ES-I3 (cell line): ENCODE data around the gene FAM168A.
"Not testable (repeated sequence)": the region's sequence is repeated elsewhere in the genome, so short reads cannot be mapped to it uniquely, and the experiment has no call there.

ENCODE experiments used
- H3K36me3 ChIP-seq: 2 replicates; pipeline ENCODE4 v1.6.1; 2013; ENCODE audit warnings: mild to moderate bottlenecking, low read length, control low read depth, moderate library complexity; ENCODE audit not compliant: insufficient read depth
- H3K4me1 ChIP-seq: 2 replicates; pipeline ENCODE4 v1.6.1; 2013; ENCODE audit warnings: mild to moderate bottlenecking, control low read depth, low read length; ENCODE audit not compliant: insufficient read depth
- H3K9ac ChIP-seq: 2 replicates; pipeline ENCODE4 v1.6.1; 2013; ENCODE audit warnings: low read depth, mild to moderate bottlenecking, low read length, moderate library complexity
- H3K9me3 ChIP-seq: 2 replicates; pipeline ENCODE4 v1.6.1; 2013; ENCODE audit warnings: mild to moderate bottlenecking, low read length, moderate library complexity; ENCODE audit not compliant: control insufficient read depth, insufficient read depth

Gene FAM168A

GRCh38 chr11:73508243-73509176 lies 89.4 kb downstream of the FAM168A start:
- peaks cover 2% of the 10 kb centered on the region; the same call in 1 of the 2 replicates for H3K9me3 ChIP-seq
- H3K4me1 ChIP-seq, result no peaks in the 10 kb centered on the region
- H3K9ac ChIP-seq, result no peak overlapping the region
- H3K36me3 ChIP-seq, result no peaks in the 10 kb centered on the region

GRCh38 chr11:73507086-73507485 lies 90.8 kb downstream of the FAM168A start:
- Histone ChIP-seq H3K36me3 (no peaks in the 10 kb centered on the region), H3K9ac (no peak overlapping the region), H3K9me3 (peaks cover 2% of the 10 kb centered on the region; the same call in 1 of the 2 replicates), H3K4me1 (no peaks in the 10 kb centered on the region)

- Histone ChIP-seq H3K36me3 (no peaks in the 10 kb centered on the region), H3K4me1 (no peaks in the 10 kb centered on the region), H3K9me3 (peaks cover 2% of the 10 kb centered on the region; the same call in 1 of the 2 replicates), H3K9ac (no peak overlapping the region)
These were observed 91.9 kb downstream of the FAM168A start for GRCh38 chr11:73506038-73506437.

- H3K9me3 ChIP-seq, result no peaks in the 10 kb centered on the region
- no peak overlapping the region for H3K9ac ChIP-seq
- H3K36me3 ChIP-seq, result no peaks in the 10 kb centered on the region
- H3K4me1 ChIP-seq, result peaks cover 10% of the 10 kb centered on the region; the same call in 1 of the 2 replicates
These were observed 99.6 kb downstream of the FAM168A start for GRCh38 chr11:73498343-73498742.

GRCh38 chr11:73496134-73496533 lies 101.8 kb downstream of the FAM168A start:
- Histone ChIP-seq H3K36me3 (no peaks in the 10 kb centered on the region), H3K9me3 (no peaks in the 10 kb centered on the region), H3K9ac (no peak overlapping the region)

GRCh38 chr11:73495731-73496130 lies 102.2 kb downstream of the FAM168A start:
- Histone ChIP-seq H3K9me3 (no peaks in the 10 kb centered on the region), H3K36me3 (no peaks in the 10 kb centered on the region), H3K4me1 (peaks cover 13% of the 10 kb centered on the region; the same call in 1 of the 2 replicates), H3K9ac (no peak overlapping the region)

More at GRCh38 chr11:73496134-73496533, 101.8 kb downstream of the FAM168A start:
- H3K4me1 ChIP-seq, result peaks cover 13% of the 10 kb centered on the region; the same call in 1 of the 2 replicates

GRCh38 chr11:73493956-73494598 lies 103.8 kb downstream of the FAM168A start:
- Histone ChIP-seq H3K9me3 (no peaks in the 10 kb centered on the region), H3K4me1 (peaks cover 13% of the 10 kb centered on the region; the same call in 1 of the 2 replicates), H3K9ac (no peak overlapping the region), H3K36me3 (no peaks in the 10 kb centered on the region)

GRCh38 chr11:73481626-73482025 lies 116.3 kb downstream of the FAM168A start:
- Histone ChIP-seq H3K36me3 (no peaks in the 10 kb centered on the region), H3K4me1 (no peaks in the 10 kb centered on the region), H3K9me3 (no peaks in the 10 kb centered on the region), H3K9ac (no peak overlapping the region)

- Histone ChIP-seq H3K4me1 (no peaks in the 10 kb centered on the region), H3K9me3 (no peaks in the 10 kb centered on the region), H3K9ac (no peak overlapping the region), H3K36me3 (no peaks in the 10 kb centered on the region)
These were observed 117.2 kb downstream of the FAM168A start for GRCh38 chr11:73480677-73481076.

- Histone ChIP-seq H3K9ac (no peak overlapping the region), H3K36me3 (no peaks in the 10 kb centered on the region), H3K9me3 (no peaks in the 10 kb centered on the region), H3K4me1 (no peaks in the 10 kb centered on the region)
These were observed 119.1 kb downstream of the FAM168A start for GRCh38 chr11:73478737-73479347.

GRCh38 chr11:73477518-73477917 lies 120.4 kb downstream of the FAM168A start:
- Histone ChIP-seq H3K9me3 (no peaks in the 10 kb centered on the region), H3K9ac (no peak overlapping the region), H3K36me3 (no peaks in the 10 kb centered on the region), H3K4me1 (no peaks in the 10 kb centered on the region)

- Histone ChIP-seq H3K9me3 (no peaks in the 10 kb centered on the region), H3K36me3 (no peaks in the 10 kb centered on the region), H3K4me1 (no peaks in the 10 kb centered on the region), H3K9ac (no peak overlapping the region)
These were observed 122.3 kb downstream of the FAM168A start for GRCh38 chr11:73475549-73476095.

- Histone ChIP-seq H3K4me1 (no peaks in the 10 kb centered on the region), H3K9me3 (no peaks in the 10 kb centered on the region), H3K36me3 (no peaks in the 10 kb centered on the region), H3K9ac (no peak overlapping the region)
These were observed 124.7 kb downstream of the FAM168A start for GRCh38 chr11:73473252-73473651.

- H3K4me1 ChIP-seq, H3K36me3 ChIP-seq, H3K9me3 ChIP-seq, H3K9ac ChIP-seq: not testable (repeated sequence)
These were observed 127.8 kb downstream of the FAM168A start for GRCh38 chr11:73470036-73470612.
